Neural progenitor cell (in vitro differentiated cells): Measurements from ENCODE around the gene PLK5. TPM values are rescaled to one million over a fixed set of nuclear protein-coding genes. Genes with fewer than 3 reads are reported as not detected.
A peak's percentile ranks its signal among the peaks of the same experiment; 100 is the strongest.

Experiments used
- DNase-seq: peaks from one replicate; pipeline ENCODE4 v3.0.0-alpha.2; 2016; ENCODE audit warnings: low spot score
- H2AFZ ChIP-seq: fragments of 200-600 bp; sonication (generic); replicated peaks from 2 replicates; pipeline ENCODE4 v1.6.1; 2016; ENCODE audit warnings: antibody characterized with exemption
- H3F3A ChIP-seq: fragments of 200-600 bp; sonication (generic); 2 replicates; pipeline ENCODE4 v1.6.1; 2016; ENCODE audit warnings: antibody characterized with exemption, low read depth
- H3K27ac ChIP-seq: fragments of 200-600 bp; sonication (generic); 2 replicates; pipeline ENCODE4 v1.5.1; 2016; ENCODE audit warnings: mild to moderate bottlenecking
- H3K27me3 ChIP-seq: fragments of 200-600 bp; sonication (generic); 2 replicates; pipeline ENCODE4 v1.6.1; 2016; ENCODE audit warnings: mild to moderate bottlenecking, moderate library complexity
- H3K36me3 ChIP-seq: fragments of 200-600 bp; sonication (generic); 2 replicates; pipeline ENCODE4 v1.5.1; 2016
- H3K4me1 ChIP-seq: fragments of 200-600 bp; sonication (generic); 2 replicates; pipeline ENCODE4 v1.6.1; 2016; ENCODE audit warnings: mixed run types
- H3K4me2 ChIP-seq: fragments of 200-600 bp; sonication (generic); 2 replicates; pipeline ENCODE4 v1.6.1; 2016
- H3K4me3 ChIP-seq: fragments of 200-600 bp; sonication (generic); 2 replicates; pipeline ENCODE4 v1.5.1; 2016
- H3K79me2 ChIP-seq: fragments of 200-600 bp; sonication (generic); 2 replicates; pipeline ENCODE4 v1.6.1; 2016; ENCODE audit warnings: low read depth
- H3K9ac ChIP-seq: fragments of 200-600 bp; sonication (generic); 2 replicates; pipeline ENCODE4 v1.6.1; 2016
- H3K9me3 ChIP-seq: fragments of 200-600 bp; sonication (generic); 2 replicates; pipeline ENCODE4 v1.5.1; 2016; ENCODE audit warnings: low read depth
- H4K20me1 ChIP-seq: fragments of 200-600 bp; sonication (generic); 2 replicates; pipeline ENCODE4 v1.6.1; 2016; ENCODE audit warnings: low read depth
- H3K27ac Mint-ChIP-seq: 3 replicates; pipeline ENCODE4 v1.8.0; 2021; ENCODE audit warnings: mixed read lengths
- H3K27me3 Mint-ChIP-seq: 2 replicates; pipeline ENCODE4 v1.8.0; 2022; ENCODE audit warnings: low read depth, mild to moderate bottlenecking, inconsistent platforms, moderate library complexity, mixed read lengths; ENCODE audit not compliant: insufficient read depth
- H3K36me3 Mint-ChIP-seq: 3 replicates; pipeline ENCODE4 v1.8.0; 2021; ENCODE audit warnings: mixed read lengths
- H3K4me1 Mint-ChIP-seq: 3 replicates; pipeline ENCODE4 v1.8.0; 2021; ENCODE audit warnings: mixed read lengths
- H3K4me3 Mint-ChIP-seq: 3 replicates; pipeline ENCODE4 v1.8.0; 2021; ENCODE audit warnings: mild to moderate bottlenecking, moderate library complexity, mixed read lengths
- H3K9me3 Mint-ChIP-seq: 3 replicates; pipeline ENCODE4 v1.8.0; 2020; ENCODE audit warnings: mixed read lengths
- EZH2 ChIP-seq: fragments of 200-600 bp; sonication (generic); IDR thresholded peaks from 2 replicates; pipeline ENCODE4 v1.6.1; 2017; ENCODE audit warnings: antibody characterized with exemption, mild to moderate bottlenecking, moderate library complexity
- EZH2phosphoT487 ChIP-seq: fragments of 200-600 bp; sonication (generic); IDR thresholded peaks from 2 replicates; pipeline ENCODE4 v1.6.1; 2017; ENCODE audit warnings: antibody characterized with exemption
- total RNA-seq: library from RNA; depleted of rRNA; stranded (reverse); fragments of >200 nt; gene quantifications from 2 replicates; pipeline ENCODE4 v1.2.3, GENCODE V29; 2015; ENCODE audit warnings: low replicate concordance
- TF ChIP-seq, protein P1 (sequence below): fragments of 200-600 bp; sonication (generic); IDR thresholded peaks from 2 replicates; pipeline ENCODE4 v1.5.1; 2017; ENCODE audit warnings: antibody characterized with exemption, mild to moderate bottlenecking

PLK5 gene
- total RNA-seq, 1 donor from 2014 or later = not detected

DNA sequence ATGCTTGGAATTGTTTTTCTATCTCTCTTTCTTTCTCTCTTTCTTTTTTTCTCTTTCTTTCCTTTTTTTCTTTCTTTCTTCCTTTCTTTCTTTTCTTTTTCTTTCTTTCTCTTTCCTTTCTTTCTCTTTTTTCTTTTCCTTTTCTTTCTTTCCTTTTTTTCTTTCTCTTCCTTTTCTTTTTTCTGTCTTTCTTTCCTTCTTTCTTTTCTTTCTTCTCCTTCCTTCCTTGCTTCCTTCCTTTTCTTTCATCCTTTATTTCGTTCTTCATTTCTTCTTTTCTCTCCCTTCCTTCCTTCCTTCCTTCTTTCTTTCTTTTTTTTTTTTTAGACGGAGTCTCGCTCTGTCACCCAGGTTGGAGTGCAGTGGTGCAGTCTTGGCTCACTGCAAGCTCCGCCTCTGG, 46.1 kb downstream of the PLK5 start:
- H3K9ac ChIP-seq = no peak overlapping the region
- peaks cover 11% of the 10 kb centered on the region for H3K4me1 ChIP-seq
- Mint-ChIP-seq H3K4me1 (peaks cover 7% of the 10 kb centered on the region), H3K9me3 (peaks cover 3% of the 10 kb centered on the region), H3K4me3 (peak overlapping the region; percentile 47), H3K36me3 (peaks cover 5% of the 10 kb centered on the region), H3K27me3 (peaks cover 17% of the 10 kb centered on the region), H3K27ac (no peak overlapping the region)
- peaks cover 25% of the 10 kb centered on the region for H3K79me2 ChIP-seq
- peaks cover 26% of the 10 kb centered on the region for H4K20me1 ChIP-seq
- H3K9me3 ChIP-seq = no peaks in the 10 kb centered on the region
- H3K4me2 ChIP-seq = no peak overlapping the region
- DNase-seq = no peak
- H3F3A ChIP-seq = peaks cover 14% of the 10 kb centered on the region
- no peak overlapping the region for H3K27ac ChIP-seq
- H2AFZ ChIP-seq = no peak overlapping the region
- peaks cover 23% of the 10 kb centered on the region for H3K27me3 ChIP-seq
- no peak for TF ChIP-seq EZH2phosphoT487
- TF ChIP-seq, protein P1, sequence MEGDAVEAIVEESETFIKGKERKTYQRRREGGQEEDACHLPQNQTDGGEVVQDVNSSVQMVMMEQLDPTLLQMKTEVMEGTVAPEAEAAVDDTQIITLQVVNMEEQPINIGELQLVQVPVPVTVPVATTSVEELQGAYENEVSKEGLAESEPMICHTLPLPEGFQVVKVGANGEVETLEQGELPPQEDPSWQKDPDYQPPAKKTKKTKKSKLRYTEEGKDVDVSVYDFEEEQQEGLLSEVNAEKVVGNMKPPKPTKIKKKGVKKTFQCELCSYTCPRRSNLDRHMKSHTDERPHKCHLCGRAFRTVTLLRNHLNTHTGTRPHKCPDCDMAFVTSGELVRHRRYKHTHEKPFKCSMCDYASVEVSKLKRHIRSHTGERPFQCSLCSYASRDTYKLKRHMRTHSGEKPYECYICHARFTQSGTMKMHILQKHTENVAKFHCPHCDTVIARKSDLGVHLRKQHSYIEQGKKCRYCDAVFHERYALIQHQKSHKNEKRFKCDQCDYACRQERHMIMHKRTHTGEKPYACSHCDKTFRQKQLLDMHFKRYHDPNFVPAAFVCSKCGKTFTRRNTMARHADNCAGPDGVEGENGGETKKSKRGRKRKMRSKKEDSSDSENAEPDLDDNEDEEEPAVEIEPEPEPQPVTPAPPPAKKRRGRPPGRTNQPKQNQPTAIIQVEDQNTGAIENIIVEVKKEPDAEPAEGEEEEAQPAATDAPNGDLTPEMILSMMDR = no peak
- no peak for TF ChIP-seq EZH2
- no peak overlapping the region for H3K4me3 ChIP-seq
- no peaks in the 10 kb centered on the region for H3K36me3 ChIP-seq

DNA sequence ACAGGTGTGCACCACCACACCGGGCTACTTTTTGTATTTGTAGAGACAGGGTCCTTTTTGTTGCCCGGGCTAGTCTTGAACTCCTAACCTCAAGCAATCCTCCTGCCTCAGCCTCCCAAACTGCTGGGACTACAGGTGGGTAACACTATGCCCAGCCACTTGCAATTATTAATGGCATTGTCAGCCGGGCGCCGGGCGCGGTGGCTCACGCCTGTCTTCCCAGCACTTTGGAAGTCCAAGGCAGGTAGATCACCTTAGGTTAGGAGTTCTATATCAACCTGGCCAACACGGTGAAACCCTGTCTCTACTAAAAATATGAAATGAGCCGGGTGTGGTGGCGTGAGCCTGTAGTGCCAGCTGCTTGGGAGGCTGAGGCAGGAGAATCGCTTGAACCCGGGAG, 47.0 kb downstream of the PLK5 start:
- H3K4me3 Mint-ChIP-seq = no peak overlapping the region
- H3K9ac ChIP-seq = no peak overlapping the region

DNA sequence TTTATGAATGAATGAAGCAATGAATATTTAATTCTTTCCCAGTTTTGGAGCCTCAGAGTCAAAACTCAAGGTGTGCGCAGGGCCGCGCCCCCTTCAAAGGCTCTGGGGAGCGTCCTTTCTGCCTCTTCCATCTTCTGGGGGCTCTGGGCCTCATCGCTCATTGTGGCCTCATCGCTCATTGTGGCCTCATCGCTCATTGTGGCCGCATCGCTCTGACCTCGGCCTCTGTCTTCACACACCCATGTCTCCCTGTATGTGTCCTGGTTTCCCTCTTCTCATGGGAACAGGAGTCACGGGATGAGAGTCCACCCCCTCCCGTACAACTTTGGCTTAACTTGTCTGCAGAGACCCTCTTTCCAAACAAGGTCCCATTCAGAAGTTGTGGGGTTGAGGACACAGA, 47.5 kb downstream of the PLK5 start:
- Mint-ChIP-seq H3K27ac (peak overlapping the region; percentile 69), H3K36me3 (peaks cover 6% of the 10 kb centered on the region), H3K9me3 (peaks cover 3% of the 10 kb centered on the region), H3K4me3 (peak overlapping the region; percentile 38), H3K4me1 (peaks cover 7% of the 10 kb centered on the region), H3K27me3 (peaks cover 17% of the 10 kb centered on the region)
- Histone ChIP-seq H4K20me1 (peaks cover 12% of the 10 kb centered on the region), H3K4me2 (no peak overlapping the region), H3F3A (peaks cover 14% of the 10 kb centered on the region), H3K9me3 (no peaks in the 10 kb centered on the region), H3K36me3 (no peaks in the 10 kb centered on the region), H3K4me1 (no peaks in the 10 kb centered on the region), H3K4me3 (no peak overlapping the region), H2AFZ (no peak overlapping the region), H3K27ac (no peak overlapping the region), H3K79me2 (peaks cover 12% of the 10 kb centered on the region), H3K27me3 (peaks cover 23% of the 10 kb centered on the region), H3K9ac (no peak overlapping the region)
- DNase-seq = no peak
- TF ChIP-seq EZH2 = no peak
- no peak for TF ChIP-seq EZH2phosphoT487

More for the DNA sequence above, 47.0 kb downstream of the PLK5 start:
- DNase-seq = no peak
- no peak overlapping the region for H3K4me3 ChIP-seq
- Mint-ChIP-seq H3K4me1 (peaks cover 7% of the 10 kb centered on the region), H3K9me3 (peaks cover 3% of the 10 kb centered on the region), H3K27me3 (peaks cover 17% of the 10 kb centered on the region), H3K36me3 (peaks cover 4% of the 10 kb centered on the region), H3K27ac (no peak overlapping the region)
- no peaks in the 10 kb centered on the region for H3K36me3 ChIP-seq
- H3K4me1 ChIP-seq = peaks cover 3% of the 10 kb centered on the region
- H2AFZ ChIP-seq = no peak overlapping the region
- H3F3A ChIP-seq = peaks cover 14% of the 10 kb centered on the region
- peaks cover 17% of the 10 kb centered on the region for H4K20me1 ChIP-seq
- H3K4me2 ChIP-seq = no peak overlapping the region
- no peaks in the 10 kb centered on the region for H3K9me3 ChIP-seq
- peaks cover 23% of the 10 kb centered on the region for H3K27me3 ChIP-seq
- H3K27ac ChIP-seq = no peak overlapping the region
- peaks cover 17% of the 10 kb centered on the region for H3K79me2 ChIP-seq
- TF ChIP-seq EZH2phosphoT487 (no peak), EZH2 (no peak)
- TF ChIP-seq, protein P1 = no peak

DNA sequence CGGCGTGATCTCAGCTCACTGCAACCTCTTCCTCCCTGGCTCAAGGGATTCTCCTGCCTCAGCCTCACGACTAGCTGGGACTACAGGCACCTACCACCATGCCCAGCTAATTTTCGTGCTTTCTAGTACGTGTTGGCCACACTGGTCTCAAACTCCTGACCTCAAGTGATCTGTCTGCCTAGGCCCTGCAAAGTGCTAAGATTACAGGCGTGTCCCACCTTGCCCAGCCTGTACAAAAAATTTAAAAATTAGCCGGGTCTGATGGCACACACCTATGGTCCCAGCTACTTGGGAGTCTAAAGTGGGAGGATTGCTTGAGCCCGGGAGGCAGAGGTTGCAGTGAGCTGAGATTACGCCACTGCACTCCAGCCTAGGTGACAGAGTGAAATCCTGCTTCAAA, 48.9 kb downstream of the PLK5 start:
- Histone ChIP-seq H3K9ac (no peak overlapping the region), H3K4me1 (no peaks in the 10 kb centered on the region), H3K27ac (no peak overlapping the region), H3K4me2 (no peak overlapping the region), H3K79me2 (no peaks in the 10 kb centered on the region), H3K4me3 (no peak overlapping the region), H3F3A (peaks cover 14% of the 10 kb centered on the region), H2AFZ (no peak overlapping the region), H3K27me3 (peaks cover 23% of the 10 kb centered on the region), H3K9me3 (no peaks in the 10 kb centered on the region), H4K20me1 (peaks cover 18% of the 10 kb centered on the region), H3K36me3 (no peaks in the 10 kb centered on the region)
- TF ChIP-seq, protein P1 = no peak
- TF ChIP-seq EZH2 (no peak), EZH2phosphoT487 (no peak)
- peaks cover 7% of the 10 kb centered on the region for H3K4me1 Mint-ChIP-seq
- no peak for DNase-seq
- peaks cover 17% of the 10 kb centered on the region for H3K27me3 Mint-ChIP-seq
- no peak overlapping the region for H3K4me3 Mint-ChIP-seq
- H3K9me3 Mint-ChIP-seq = peaks cover 3% of the 10 kb centered on the region
- H3K27ac Mint-ChIP-seq = no peak overlapping the region
- peaks cover 7% of the 10 kb centered on the region for H3K36me3 Mint-ChIP-seq
